Hypothalamus (tissue), 51 donors: ENCODE results near the gene NGLY1.

ENCODE experiments used
- DNase-seq, 51 donors: peaks; one replicate each; lab custom pipeline; 2025; lab: John Stamatoyannopoulos, UW

Gene NGLY1

GRCh38 chr3:25713341-25713985, 69.8 kb downstream of the NGLY1 start:
- DNase-seq: no peak

GRCh38 chr3:25711090-25711489, 72.2 kb downstream of the NGLY1 start:
- no peak for DNase-seq

- no peak for DNase-seq
These were observed 75.2 kb downstream of the NGLY1 start for GRCh38 chr3:25708036-25708435.

- no peak for DNase-seq
These were observed 75.8 kb downstream of the NGLY1 start for GRCh38 chr3:25707268-25707926.

- no peak for DNase-seq
These were observed 77.0 kb downstream of the NGLY1 start for GRCh38 chr3:25706213-25706612.

GRCh38 chr3:25697553-25697952, 85.7 kb downstream of the NGLY1 start:
- no peak for DNase-seq

- DNase-seq: no peak
These were observed 87.4 kb downstream of the NGLY1 start for GRCh38 chr3:25695731-25696420.

GRCh38 chr3:25693238-25693637, 90.0 kb downstream of the NGLY1 start:
- DNase-seq: no peak

- DNase-seq: no peak
These were observed 90.9 kb downstream of the NGLY1 start for GRCh38 chr3:25692341-25692740.

- DNase-seq: no peak
These were observed 92.3 kb downstream of the NGLY1 start for GRCh38 chr3:25690768-25691533.

- no peak for DNase-seq
These were observed 94.0 kb downstream of the NGLY1 start for GRCh38 chr3:25689226-25689625.

- DNase-seq: no peak
These were observed 95.5 kb downstream of the NGLY1 start for GRCh38 chr3:25687742-25688141.

GRCh38 chr3:25686766-25687165, 96.5 kb downstream of the NGLY1 start:
- no peak for DNase-seq

GRCh38 chr3:25683882-25684281, 99.4 kb downstream of the NGLY1 start:
- no peak for DNase-seq

- DNase-seq: no peak
These were observed 99.8 kb downstream of the NGLY1 start for GRCh38 chr3:25683410-25683809.

- peak in 1 of 51 donors; percentile 14 for DNase-seq
These were observed 103.5 kb downstream of the NGLY1 start for GRCh38 chr3:25679642-25680302.

- DNase-seq: peak in 2 of 51 donors; percentile 6 to 16
These were observed 104.1 kb downstream of the NGLY1 start for GRCh38 chr3:25679166-25679565.

- DNase-seq: no peak
These were observed 104.7 kb downstream of the NGLY1 start for GRCh38 chr3:25678581-25678980.

GRCh38 chr3:25677121-25677520, 106.1 kb downstream of the NGLY1 start:
- DNase-seq: no peak

GRCh38 chr3:25674670-25675069, 108.6 kb downstream of the NGLY1 start:
- no peak for DNase-seq
